DMS153 treated with DMSO at 0.1 percent for 48 hours (cell line): Measurements from ENCODE around the gene FBXW10B.
"Not testable (repeated sequence)": the region's sequence is repeated elsewhere in the genome, so short reads cannot be mapped to it uniquely, and the experiment has no call there.

Source experiments
- DNase-seq: peaks from one replicate; lab custom pipeline; 2025; ENCODE audit not compliant: unreplicated experiment; lab: John Stamatoyannopoulos, UW

The FBXW10B gene

GRCh38 chr17:15630930-15631453 lies 11.5 kb upstream of the FBXW10B start:
- DNase-seq: not testable (repeated sequence)

- DNase-seq: not testable (repeated sequence)
These were observed 10.5 kb upstream of the FBXW10B start for GRCh38 chr17:15629991-15630390.

GRCh38 chr17:15623661-15624209 lies 4.2 kb upstream of the FBXW10B start:
- DNase-seq: not testable (repeated sequence)

- not testable (repeated sequence) for DNase-seq
These were observed 3.8 kb upstream of the FBXW10B start for GRCh38 chr17:15623255-15623654.

GRCh38 chr17:15622124-15622523 lies 2.6 kb upstream of the FBXW10B start:
- DNase-seq: not testable (repeated sequence)

- DNase-seq: not testable (repeated sequence)
These were observed 2.7 kb downstream of the FBXW10B start for GRCh38 chr17:15616828-15617227.

GRCh38 chr17:15615850-15616249 lies 3.7 kb downstream of the FBXW10B start:
- DNase-seq: not testable (repeated sequence)

GRCh38 chr17:15613111-15613510 lies 6.4 kb downstream of the FBXW10B start:
- not testable (repeated sequence) for DNase-seq

- not testable (repeated sequence) for DNase-seq
These were observed 26.5 kb downstream of the FBXW10B start for GRCh38 chr17:15592960-15593359.

- not testable (repeated sequence) for DNase-seq
These were observed 27.5 kb downstream of the FBXW10B start for GRCh38 chr17:15591986-15592385.

- DNase-seq: not testable (repeated sequence)
These were observed 28.7 kb downstream of the FBXW10B start for GRCh38 chr17:15590844-15591243.

- DNase-seq: not testable (repeated sequence)
These were observed 29.7 kb downstream of the FBXW10B start for GRCh38 chr17:15589544-15590536.

GRCh38 chr17:15588017-15588416 lies 31.5 kb downstream of the FBXW10B start:
- not testable (repeated sequence) for DNase-seq

- not testable (repeated sequence) for DNase-seq
These were observed 36.2 kb downstream of the FBXW10B start for GRCh38 chr17:15583313-15583712.

GRCh38 chr17:15581462-15581861 lies 38.0 kb downstream of the FBXW10B start:
- not testable (repeated sequence) for DNase-seq

- not testable (repeated sequence) for DNase-seq
These were observed 42.7 kb downstream of the FBXW10B start for GRCh38 chr17:15576848-15577247.

- not testable (repeated sequence) for DNase-seq
These were observed 44.8 kb downstream of the FBXW10B start for GRCh38 chr17:15574660-15575059.

GRCh38 chr17:15573870-15574269 lies 45.6 kb downstream of the FBXW10B start:
- DNase-seq: not testable (repeated sequence)
